HEK293T (cell line): Measurements from ENCODE around the gene UNC5B.

Experiments
- CTCF ChIA-PET: fragments of 350-600 bp; formaldehyde crosslinking; extraction: SDS; loops from one replicate; lab custom pipeline; 2021; ENCODE audit warnings: antibody characterized with exemption, inconsistent platforms; lab: Yijun Ruan, JAX
- POLR2A ChIA-PET: fragments of 350-600 bp; formaldehyde crosslinking; extraction: SDS; loops from one replicate; lab custom pipeline; 2020; ENCODE audit warnings: antibody characterized with exemption, inconsistent platforms; lab: Yijun Ruan, JAX
- DNase-seq: peaks from one replicate; pipeline ENCODE4 v3.0.0; 2012; ENCODE audit warnings: mixed read lengths; ENCODE audit errors: extremely low spot score
- ARNT ChIP-seq: fragments of 450-650 bp; IDR thresholded peaks from 2 replicates; pipeline ENCODE4 v1.6.1; 2017; ENCODE audit warnings: mild to moderate bottlenecking
- BHLHE40 ChIP-seq: fragments of 450-650 bp; IDR thresholded peaks from 2 replicates; pipeline ENCODE4 v1.6.1; 2016; ENCODE audit warnings: mild to moderate bottlenecking, moderate library complexity, borderline replicate concordance
- CTBP1 ChIP-seq: fragments of 450-650 bp; IDR thresholded peaks from 2 replicates; pipeline ENCODE4 v1.6.1; 2016; ENCODE audit warnings: borderline replicate concordance
- ELF4 ChIP-seq: fragments of 450-650 bp; IDR thresholded peaks from 2 replicates; pipeline ENCODE4 v1.6.1; 2017; ENCODE audit warnings: antibody characterized with exemption
- FOXA1 ChIP-seq: fragments of 450-650 bp; IDR thresholded peaks from 2 replicates; pipeline ENCODE4 v1.6.1; 2016; ENCODE audit warnings: mild to moderate bottlenecking
- FOXK2 ChIP-seq: fragments of 450-650 bp; IDR thresholded peaks from 2 replicates; pipeline ENCODE4 v1.6.1; 2016; ENCODE audit warnings: mild to moderate bottlenecking
- FOXM1 ChIP-seq: fragments of 450-650 bp; IDR thresholded peaks from 2 replicates; pipeline ENCODE4 v1.6.1; 2017; ENCODE audit warnings: mild to moderate bottlenecking, borderline replicate concordance
- HDGF ChIP-seq: fragments of 450-650 bp; IDR thresholded peaks from 2 replicates; pipeline ENCODE4 v1.6.1; 2017; ENCODE audit warnings: antibody characterized with exemption, borderline replicate concordance
- L3MBTL2 ChIP-seq: fragments of 450-650 bp; conservative IDR thresholded peaks from 2 replicates; pipeline ENCODE4 v1.6.1; 2016; ENCODE audit warnings: mild to moderate bottlenecking
- LEF1 ChIP-seq: fragments of 450-650 bp; IDR thresholded peaks from 2 replicates; pipeline ENCODE4 v1.6.1; 2017; ENCODE audit warnings: mild to moderate bottlenecking, borderline replicate concordance
- NFRKB ChIP-seq: fragments of 450-650 bp; IDR thresholded peaks from 2 replicates; pipeline ENCODE4 v1.6.1; 2016; ENCODE audit warnings: mild to moderate bottlenecking, moderate library complexity
- SP1 ChIP-seq: fragments of 450-650 bp; IDR thresholded peaks from 2 replicates; pipeline ENCODE4 v1.6.1; 2017
- SUZ12 ChIP-seq: fragments of 450-650 bp; IDR thresholded peaks from 2 replicates; pipeline ENCODE4 v1.6.1; 2016; ENCODE audit warnings: mild to moderate bottlenecking
- TARDBP ChIP-seq: fragments of 450-650 bp; IDR thresholded peaks from 2 replicates; pipeline ENCODE4 v1.6.1; 2016
- TF ChIP-seq, protein P1 (sequence below): fragments of 450-650 bp; IDR thresholded peaks from 2 replicates; pipeline ENCODE4 v1.6.1; 2016

UNC5B gene

GRCh38 chr10:71260622-71261325 is 48.4 kb downstream of the UNC5B start:
- ChIA-PET POLR2A (interaction anchor here (0.7 kb wide), 1 partner anchor 57 kb away, joined by 3 read pairs; no protein-coding TSS in a partner anchor), CTCF (interaction anchor here (0.7 kb wide), 1 partner anchor 42 kb away, joined by 3 read pairs; no protein-coding TSS in a partner anchor)
- no peak for DNase-seq
- TF ChIP-seq SP1 (no peak), LEF1 (no peak)

GRCh38 chr10:71262027-71262426 is 49.7 kb downstream of the UNC5B start:
- TF ChIP-seq FOXA1 (no peak), ARNT (no peak), SUZ12 (no peak), FOXK2 (no peak), BHLHE40 (no peak), CTBP1 (no peak), L3MBTL2 (no peak), NFRKB (no peak), LEF1 (no peak), SP1 (no peak)
- TF ChIP-seq, protein P1, sequence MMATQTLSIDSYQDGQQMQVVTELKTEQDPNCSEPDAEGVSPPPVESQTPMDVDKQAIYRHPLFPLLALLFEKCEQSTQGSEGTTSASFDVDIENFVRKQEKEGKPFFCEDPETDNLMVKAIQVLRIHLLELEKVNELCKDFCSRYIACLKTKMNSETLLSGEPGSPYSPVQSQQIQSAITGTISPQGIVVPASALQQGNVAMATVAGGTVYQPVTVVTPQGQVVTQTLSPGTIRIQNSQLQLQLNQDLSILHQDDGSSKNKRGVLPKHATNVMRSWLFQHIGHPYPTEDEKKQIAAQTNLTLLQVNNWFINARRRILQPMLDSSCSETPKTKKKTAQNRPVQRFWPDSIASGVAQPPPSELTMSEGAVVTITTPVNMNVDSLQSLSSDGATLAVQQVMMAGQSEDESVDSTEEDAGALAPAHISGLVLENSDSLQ, result no peak
- CTCF ChIA-PET, result interaction anchor here (1.3 kb wide), 1 partner anchor 8 kb away, joined by 5 read pairs; no protein-coding TSS in a partner anchor
- DNase-seq, result no peak
- POLR2A ChIA-PET, result no interaction called here

- ChIA-PET POLR2A (no interaction called here), CTCF (interaction anchor here (0.7 to 1.3 kb wide), 2 partner anchors 7 to 340 kb away, joined by 3 to 5 read pairs; no protein-coding TSS in a partner anchor)
- DNase-seq, result no peak
- TF ChIP-seq LEF1 (no peak), HDGF (no peak), SUZ12 (no peak), SP1 (no peak), L3MBTL2 (no peak), FOXM1 (no peak)
These were observed 50.4 kb downstream of the UNC5B start for GRCh38 chr10:71262817-71263216.

DNA sequence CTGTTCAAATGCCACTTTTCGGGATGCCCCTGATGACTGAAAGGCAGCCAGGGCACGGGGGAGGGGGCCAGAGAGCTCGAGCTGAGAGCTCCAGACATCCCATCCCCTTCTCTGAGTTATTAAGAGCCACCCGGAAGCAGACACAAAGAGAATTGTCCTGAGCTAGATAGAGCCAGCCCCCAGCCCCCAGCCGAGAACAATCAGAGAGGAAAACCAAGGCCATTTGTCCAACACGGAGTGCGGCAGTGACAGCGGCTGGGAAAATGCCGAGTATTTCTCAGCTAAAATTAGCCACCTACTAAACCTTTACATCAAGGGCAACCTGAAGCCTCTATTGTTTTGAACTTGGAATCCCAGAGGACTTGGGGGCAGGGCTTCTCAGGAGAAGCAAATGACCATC is 51.0 kb downstream of the UNC5B start:
- no peak for TF ChIP-seq BHLHE40
- no peak for TF ChIP-seq SUZ12
- CTCF ChIA-PET, result interaction anchor here (0.7 to 1.0 kb wide), 3 partner anchors 15 to 360 kb away, joined by 3 read pairs; no protein-coding TSS in a partner anchor
- POLR2A ChIA-PET, result no interaction called here

GRCh38 chr10:71264345-71265200 is 52.2 kb downstream of the UNC5B start:
- CTCF ChIA-PET, result interaction anchor here (0.7 to 1.0 kb wide), 2 partner anchors 16 to 361 kb away, joined by 3 read pairs; no protein-coding TSS in a partner anchor
- DNase-seq, result no peak
- no peak for TF ChIP-seq ELF4
- TF ChIP-seq L3MBTL2, result no peak
- TF ChIP-seq FOXK2, result no peak
- TF ChIP-seq CTBP1, result no peak
- no peak for TF ChIP-seq ARNT
- TF ChIP-seq TARDBP, result no peak
- no peak for TF ChIP-seq SP1
- no peak for TF ChIP-seq HDGF
- no peak for TF ChIP-seq FOXM1
- TF ChIP-seq BHLHE40, result no peak
- no peak for TF ChIP-seq NFRKB
- TF ChIP-seq FOXA1, result no peak
- no peak for TF ChIP-seq SUZ12
- POLR2A ChIA-PET, result interaction anchor here (1.6 to 2.3 kb wide), 2 partner anchors 29 to 52 kb away, joined by 4 to 8 read pairs; partner anchors contain the start of gene UNC5B

More for the DNA sequence above, 51.0 kb downstream of the UNC5B start:
- no peak for DNase-seq

DNA sequence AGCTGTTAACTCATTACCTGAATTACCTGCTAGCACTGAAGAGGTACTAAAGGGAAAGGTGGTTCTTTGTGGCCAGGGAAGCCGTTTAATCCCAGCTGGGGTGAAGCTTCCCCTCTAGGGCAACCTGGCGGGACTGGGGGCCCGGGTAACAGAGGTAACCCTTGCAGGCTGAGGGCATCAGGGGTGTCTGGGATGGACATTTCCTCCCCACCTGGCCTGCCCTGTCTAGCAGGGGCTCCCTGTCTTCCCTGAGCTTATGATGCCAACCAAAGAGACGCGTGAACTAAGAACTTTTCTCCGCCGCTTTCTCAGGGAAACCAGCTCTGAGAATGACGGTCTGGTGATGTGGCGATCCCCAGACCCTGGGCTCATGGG is 52.8 kb downstream of the UNC5B start:
- TF ChIP-seq FOXM1 (no peak), BHLHE40 (no peak), TARDBP (no peak), SP1 (no peak), LEF1 (no peak), ELF4 (no peak), FOXK2 (no peak), NFRKB (no peak)
- TF ChIP-seq, protein P1, result no peak
- DNase-seq, result no peak
- POLR2A ChIA-PET, result interaction anchor here (0.7 to 2.3 kb wide), 4 partner anchors 20 to 53 kb away, joined by 4 to 8 read pairs (median 4); partner anchors contain the start of gene UNC5B
- CTCF ChIA-PET, result no interaction called here
